GM23338 (cell line): Measurements from ENCODE around the gene CYTH1. TPM values are rescaled to one million over a fixed set of nuclear protein-coding genes. Genes with fewer than 3 reads are reported as not detected.

Experiments
- CREB1 ChIP-seq: fragments of 250-450 bp; sonication (Bioruptor Pico); IDR thresholded peaks from 2 replicates; pipeline ENCODE4 v1.5.0; 2020; ENCODE audit warnings: low read depth, mild to moderate bottlenecking, moderate library complexity
- ETS1 ChIP-seq: IDR thresholded peaks from 2 replicates; pipeline ENCODE4 v1.6.1; 2016; ENCODE audit warnings: antibody characterized with exemption
- EZH2phosphoT487 ChIP-seq: fragments of 200-600 bp; sonication (generic); IDR thresholded peaks from one replicate; pipeline ENCODE4 v1.8.1; 2018; ENCODE audit warnings: antibody characterized with exemption; ENCODE audit not compliant: unreplicated experiment
- NANOG ChIP-seq: IDR thresholded peaks from 2 replicates; pipeline ENCODE4 v1.6.1; 2016; ENCODE audit warnings: antibody characterized with exemption, borderline replicate concordance
- STAT1 ChIP-seq: IDR thresholded peaks from one replicate; pipeline ENCODE4 v1.6.1; 2016; ENCODE audit warnings: antibody characterized with exemption; ENCODE audit not compliant: unreplicated experiment
- ZNF331 ChIP-seq: fragments of 250-450 bp; sonication (Bioruptor Pico); IDR thresholded peaks from 2 replicates; pipeline ENCODE4 v1.5.0; 2020; ENCODE audit warnings: low read depth, mild to moderate bottlenecking, moderate library complexity
- ZNF462 ChIP-seq: fragments of 250-450 bp; sonication (Bioruptor Pico); IDR thresholded peaks from 2 replicates; pipeline ENCODE4 v1.5.0; 2020; ENCODE audit warnings: mild to moderate bottlenecking, moderate library complexity
- polyA plus RNA-seq: library from polyadenylated mRNA; unstranded; fragments of >200 nt; fragmentation: Nextera tagmentation; extraction: Ambion mirVana; gene quantifications from 2 replicates; pipeline ENCODE4 v1.2.1, GENCODE V29; 2016
- total RNA-seq: library from RNA; depleted of rRNA; stranded (reverse); fragments of >200 nt; shearing (Covaris generic); gene quantifications from 2 replicates; pipeline ENCODE4 v1.2.3, GENCODE V29; 2014

Gene CYTH1
- total and polyA plus RNA-seq, 2 experiments from 2014 or later, result 13.8 to 14.5 TPM

DNA sequence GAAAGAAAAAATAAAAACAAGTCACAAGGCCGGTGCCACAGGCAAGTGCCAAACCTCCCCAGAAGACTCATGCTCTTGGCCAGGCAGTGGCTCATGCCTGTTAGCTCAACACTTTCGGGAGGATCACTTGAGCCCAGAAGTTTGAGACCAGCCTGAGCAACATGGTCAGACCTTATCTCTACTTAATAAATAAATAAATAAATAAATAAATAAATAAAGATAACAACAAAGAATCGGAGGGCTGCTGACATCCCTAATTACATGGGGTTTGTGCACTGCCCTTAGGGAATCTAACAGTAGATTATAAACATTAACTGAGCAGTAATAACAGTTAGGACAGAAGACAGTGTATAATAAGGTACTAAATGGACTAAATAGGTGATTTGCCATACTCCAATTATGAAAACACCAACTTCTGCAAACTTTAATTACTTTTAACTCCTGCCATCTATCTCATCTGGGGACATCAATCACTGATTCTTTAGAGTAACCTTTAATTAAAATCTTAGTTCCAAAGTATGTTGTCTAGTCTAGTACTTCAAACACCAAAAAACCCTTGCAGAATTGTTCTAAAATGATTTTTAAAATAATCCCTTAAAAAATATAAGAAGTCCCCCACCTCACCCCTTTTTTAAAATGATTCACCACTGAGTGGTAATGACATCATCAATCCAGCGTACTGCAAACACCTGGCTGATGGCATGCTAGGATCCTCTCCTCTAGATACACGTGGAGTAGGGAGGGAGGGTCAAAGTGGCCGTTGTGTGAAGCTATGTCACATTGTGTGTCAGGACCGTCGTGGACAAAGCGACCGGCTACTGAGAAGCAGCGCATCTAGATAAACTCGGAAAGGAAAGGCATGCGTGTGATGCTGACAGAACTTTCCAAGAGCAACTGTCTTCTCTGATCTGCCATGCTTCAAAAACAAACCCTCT, 28.5 kb downstream of the CYTH1 start (continued):
- TF ChIP-seq EZH2phosphoT487 (no peak), NANOG (no peak), STAT1 (no peak), ETS1 (no peak), ZNF462 (CRISPR knock-in tag) (no peak), CREB1 (no peak), ZNF331 (CRISPR knock-in tag) (no peak)
